SJCRH30 (cell line): ENCODE measurements around the gene CGB7. TPM values are rescaled to one million over a fixed set of nuclear protein-coding genes. Genes with fewer than 3 reads are reported as not detected.
"Not testable (repeated sequence)": the region's sequence is repeated elsewhere in the genome, so short reads cannot be mapped to it uniquely, and the experiment has no call there.

ENCODE experiments used
- DNase-seq, 2 experiments: peaks; one replicate each; pipeline ENCODE4 v3.0.0-alpha.2; 2015 to 2020
- H3K27ac ChIP-seq: fragments of 250-450 bp; sonication (Bioruptor Pico); 2 replicates; pipeline ENCODE4 v1.5.1; 2020; ENCODE audit warnings: mild to moderate bottlenecking, moderate library complexity
- H3K27me3 ChIP-seq: fragments of 250-450 bp; sonication (Bioruptor Pico); 2 replicates; pipeline ENCODE4 v1.5.1; 2020; ENCODE audit warnings: mild to moderate bottlenecking, moderate library complexity
- H3K36me3 ChIP-seq: fragments of 250-450 bp; sonication (Bioruptor Pico); 2 replicates; pipeline ENCODE4 v1.5.1; 2020; ENCODE audit warnings: mild to moderate bottlenecking, moderate library complexity
- H3K4me1 ChIP-seq: fragments of 250-450 bp; sonication (Bioruptor Pico); 2 replicates; pipeline ENCODE4 v1.5.1; 2020; ENCODE audit warnings: mild to moderate bottlenecking, moderate library complexity
- H3K4me3 ChIP-seq: fragments of 250-450 bp; sonication (Bioruptor Pico); 2 replicates; pipeline ENCODE4 v1.5.1; 2020; ENCODE audit warnings: mild to moderate bottlenecking, moderate library complexity
- H3K9me3 ChIP-seq: fragments of 250-450 bp; sonication (Bioruptor Pico); replicated peaks from 2 replicates; pipeline ENCODE4 v1.5.1; 2020; ENCODE audit warnings: mild to moderate bottlenecking, moderate library complexity
- total RNA-seq: library from RNA; depleted of rRNA; stranded (reverse); fragments of >200 nt; shearing (Covaris generic); gene quantifications from 2 replicates; pipeline ENCODE4 v1.2.3, GENCODE V29; 2014

The CGB7 gene
- total RNA-seq, 1 experiment from 2014 or later, result not detected

DNA sequence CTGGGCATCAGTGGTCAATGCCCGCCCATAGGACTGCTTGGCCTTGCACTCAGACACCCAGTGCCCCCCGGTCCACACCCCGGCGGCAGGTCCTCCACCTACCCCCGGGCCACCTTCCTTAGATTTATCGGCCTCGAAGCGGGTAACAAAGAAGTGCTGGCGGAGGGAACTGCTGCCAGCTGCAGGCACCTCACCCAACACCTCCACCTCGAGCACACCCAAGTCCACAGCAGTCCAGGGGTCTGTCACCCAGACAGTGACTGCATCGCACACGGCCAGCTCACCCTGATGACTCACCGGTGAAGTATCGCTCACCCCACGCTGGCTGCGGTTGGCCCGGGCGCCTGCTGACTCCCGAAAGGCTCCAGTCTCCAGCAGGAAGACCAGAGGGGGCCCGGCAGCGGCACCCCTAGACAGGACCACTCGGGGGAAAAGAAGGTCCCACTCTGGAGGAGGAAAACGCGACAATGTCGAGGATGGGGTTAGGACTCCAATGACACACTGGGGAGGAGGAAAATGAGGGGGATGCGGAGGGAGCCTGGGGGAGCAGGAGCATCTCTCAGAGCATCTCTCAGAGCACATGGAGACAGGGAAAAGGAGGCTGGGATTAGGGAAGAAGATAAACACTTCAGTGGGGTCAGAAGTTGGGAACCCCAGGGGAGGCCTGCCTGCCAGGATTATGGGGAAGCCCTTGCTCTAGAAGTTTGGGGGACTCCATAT is 18.8 kb downstream of the CGB7 start:
- not testable (repeated sequence) for H3K9me3 ChIP-seq, H3K4me1 ChIP-seq, H3K36me3 ChIP-seq, H3K27ac ChIP-seq, H3K4me3 ChIP-seq, H3K27me3 ChIP-seq
- DNase-seq, result peak; percentile 51 to 61

DNA sequence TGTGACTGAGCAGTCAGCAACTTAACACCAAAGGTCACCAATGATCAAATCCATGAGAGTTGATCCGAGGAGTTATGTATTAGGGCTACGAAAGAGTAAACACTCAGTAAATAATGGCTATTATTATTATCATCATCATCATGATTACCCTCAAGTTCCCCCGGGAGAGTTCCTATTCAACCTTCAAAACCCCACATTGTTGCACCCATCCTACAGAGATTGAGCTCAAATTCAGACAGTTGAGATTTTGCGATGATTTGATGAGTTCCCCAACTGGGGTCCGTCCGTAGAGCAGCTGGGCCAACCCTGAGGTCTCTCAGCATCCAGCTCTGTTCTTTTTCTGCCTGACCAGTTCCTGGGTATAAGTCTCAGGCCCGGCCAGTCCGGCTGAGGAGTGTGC is 19.4 kb downstream of the CGB7 start:
- H3K36me3 ChIP-seq, H3K27ac ChIP-seq, H3K9me3 ChIP-seq, DNase-seq, H3K27me3 ChIP-seq, H3K4me3 ChIP-seq, H3K4me1 ChIP-seq: not testable (repeated sequence)

- not testable (repeated sequence) for H3K27me3 ChIP-seq, H3K27ac ChIP-seq, H3K36me3 ChIP-seq, H3K4me3 ChIP-seq, H3K9me3 ChIP-seq, H3K4me1 ChIP-seq
- peak; percentile 40 to 43 for DNase-seq
Observed at GRCh38 chr19:49036815-49037214, 20.7 kb downstream of the CGB7 start, which contains the start of gene CGB1. Gene CGB1, minus strand, starts transcription at chr19:49036895. Its CDS starts 184 bp downstream, at chr19:49036711.

DNA sequence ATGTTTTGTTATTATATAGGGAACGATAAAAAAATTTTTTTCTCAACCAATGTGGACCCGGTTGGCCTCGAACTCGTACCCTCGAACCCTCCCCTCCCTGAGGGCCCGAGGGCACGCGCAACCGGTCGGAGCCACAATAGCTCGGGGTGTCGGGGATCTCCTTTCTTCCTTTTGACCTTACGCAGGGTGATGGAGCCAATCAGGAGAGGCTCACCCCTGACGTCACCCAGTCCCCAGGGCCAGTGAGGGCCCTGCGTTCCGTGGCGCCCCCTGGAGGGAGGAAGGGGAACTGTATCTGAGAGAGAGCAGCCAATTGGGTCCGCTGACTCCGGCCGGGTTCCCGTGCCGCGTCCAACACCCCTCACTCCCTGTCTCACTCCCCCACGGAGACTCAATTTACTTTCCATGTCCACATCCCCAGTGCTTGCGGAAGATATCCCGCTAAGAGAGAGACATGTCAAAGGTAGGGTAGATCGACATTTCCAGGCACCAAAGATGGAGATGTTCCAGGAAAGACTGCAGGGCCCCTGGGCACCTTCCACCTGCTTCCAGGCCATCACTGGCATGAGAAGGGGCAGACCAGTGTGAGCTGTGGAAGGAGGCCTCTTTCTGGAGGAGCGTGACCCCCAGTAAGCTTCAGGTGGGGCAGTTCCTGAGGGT is 25.8 kb downstream of the CGB7 start, which contains the start of gene CGB2:
Gene CGB2, plus strand, starts transcription at position 249 of the 660 bp plus-strand sequence. Its CDS starts 206 bp downstream, at position 455.
- not testable (repeated sequence) for H3K4me1 ChIP-seq, H3K36me3 ChIP-seq, H3K27me3 ChIP-seq, H3K4me3 ChIP-seq, H3K9me3 ChIP-seq, H3K27ac ChIP-seq
- peak in 1 of 2 experiments; percentile 41 for DNase-seq

- not testable (repeated sequence) for H3K4me1 ChIP-seq, H3K27me3 ChIP-seq, DNase-seq, H3K27ac ChIP-seq, H3K36me3 ChIP-seq, H3K4me3 ChIP-seq, H3K9me3 ChIP-seq
Observed at GRCh38 chr19:49030323-49030722, 27.2 kb downstream of the CGB7 start.

DNA sequence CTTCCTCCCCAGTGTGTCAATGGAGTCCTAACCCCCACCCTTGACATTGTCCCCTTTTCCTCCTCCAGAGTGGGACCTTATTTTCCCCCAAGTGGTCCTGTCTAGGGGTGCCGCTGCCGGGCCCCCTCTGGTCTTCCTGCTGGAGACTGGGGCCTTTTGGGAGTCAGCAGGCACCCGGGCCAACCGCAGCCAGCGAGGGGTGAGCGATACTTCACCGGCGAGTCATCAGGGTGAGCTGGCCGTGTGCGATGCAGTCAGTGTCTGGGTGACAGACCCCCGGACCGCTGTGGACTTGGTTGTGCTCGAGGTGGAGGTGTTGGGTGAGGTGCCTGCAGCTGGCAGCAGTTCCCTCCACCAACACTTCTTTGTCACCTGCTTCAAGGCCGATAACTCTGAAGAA is 27.8 kb downstream of the CGB7 start:
- H3K27me3 ChIP-seq, H3K36me3 ChIP-seq, H3K4me1 ChIP-seq, H3K4me3 ChIP-seq, H3K27ac ChIP-seq, H3K9me3 ChIP-seq, DNase-seq: not testable (repeated sequence)

DNA sequence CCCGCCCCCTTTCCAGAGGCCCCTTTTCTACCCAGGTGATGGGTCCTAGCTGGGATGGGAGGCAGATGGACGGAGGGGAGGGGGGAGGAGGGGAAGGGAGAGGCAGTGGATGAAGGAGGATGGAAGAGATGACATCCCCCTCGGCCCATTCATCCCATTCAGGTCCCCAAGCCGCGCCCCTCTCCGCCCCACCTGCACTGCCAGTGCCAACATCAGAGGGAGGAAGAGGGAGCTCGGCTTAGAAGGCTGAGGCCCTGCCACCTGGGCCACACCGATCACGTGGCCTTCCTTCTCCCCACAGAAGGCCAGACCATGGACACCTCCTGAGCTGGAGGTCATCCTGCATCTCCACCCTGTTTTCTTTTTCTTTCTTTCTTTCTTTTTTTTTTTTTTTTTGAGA is 28.9 kb downstream of the CGB7 start:
- H3K4me1 ChIP-seq, H3K27ac ChIP-seq, H3K9me3 ChIP-seq, H3K36me3 ChIP-seq, H3K4me3 ChIP-seq, DNase-seq, H3K27me3 ChIP-seq: not testable (repeated sequence)

DNA sequence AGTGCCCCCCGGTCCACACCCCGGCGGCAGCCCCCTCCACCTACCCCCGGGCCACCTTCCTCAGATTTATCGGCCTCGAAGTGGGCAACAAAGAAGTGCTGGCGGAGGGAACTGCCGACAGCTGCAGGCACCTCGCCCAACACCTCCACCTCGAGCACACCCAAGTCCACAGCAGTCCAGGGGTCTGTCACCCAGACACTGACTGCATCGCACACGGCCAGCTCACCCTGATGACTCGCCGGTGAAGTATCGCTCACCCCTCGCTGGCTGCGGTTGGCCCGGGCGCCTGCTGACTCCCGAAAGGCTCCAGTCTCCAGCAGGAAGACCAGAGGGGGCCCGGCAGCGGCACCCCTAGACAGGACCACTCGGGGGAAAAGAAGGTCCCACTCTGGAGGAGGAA is 31.9 kb downstream of the CGB7 start:
- not testable (repeated sequence) for H3K27ac ChIP-seq, H3K4me3 ChIP-seq, DNase-seq, H3K36me3 ChIP-seq, H3K9me3 ChIP-seq, H3K27me3 ChIP-seq, H3K4me1 ChIP-seq

DNA sequence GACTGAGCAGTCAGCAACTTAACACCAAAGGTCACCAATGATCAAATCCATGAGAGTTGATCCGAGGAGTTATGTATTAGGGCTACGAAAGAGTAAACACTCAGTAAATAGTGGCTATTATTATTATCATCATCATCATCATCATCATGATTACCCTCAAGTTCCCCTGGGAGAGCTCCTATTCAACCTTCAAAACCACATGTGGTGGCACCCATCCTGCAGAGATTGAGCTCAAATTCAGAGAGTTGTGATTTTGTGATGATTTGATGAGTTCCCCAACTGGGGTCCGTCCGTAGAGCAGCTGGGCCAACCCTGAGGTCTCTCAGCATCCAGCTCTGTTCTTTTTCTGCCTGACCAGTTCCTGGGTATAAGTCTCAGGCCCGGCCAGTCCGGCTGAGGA is 32.5 kb downstream of the CGB7 start:
- H3K27me3 ChIP-seq, H3K4me3 ChIP-seq, H3K27ac ChIP-seq, H3K9me3 ChIP-seq, H3K4me1 ChIP-seq, H3K36me3 ChIP-seq, DNase-seq: not testable (repeated sequence)

DNA sequence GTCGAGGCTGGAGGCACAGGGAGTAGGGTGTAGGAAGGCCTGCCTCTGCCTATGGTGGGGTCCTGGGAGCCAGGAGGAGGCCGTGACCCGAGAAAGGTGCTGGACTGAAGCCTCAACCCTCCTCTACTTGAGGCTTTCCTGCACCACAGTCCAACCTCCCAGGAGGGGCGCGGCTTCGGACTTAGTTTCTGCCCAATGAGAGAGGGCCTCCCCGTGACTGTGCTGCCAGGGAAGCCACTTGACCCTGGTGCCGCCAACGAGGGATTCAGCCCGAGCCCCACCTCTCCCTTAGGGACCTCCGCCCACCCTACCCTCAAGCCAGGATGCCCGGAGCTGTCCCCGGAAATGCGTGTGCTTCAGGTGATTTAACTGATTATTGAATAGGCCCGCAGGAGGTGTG is 33.3 kb downstream of the CGB7 start, which contains the start of gene CGB3:
Gene CGB3, minus strand, starts transcription at position 101 of the 400 bp plus-strand sequence. CDS start 362 bp downstream, outside the sequence.
- not testable (repeated sequence) for DNase-seq, H3K27ac ChIP-seq, H3K9me3 ChIP-seq, H3K36me3 ChIP-seq, H3K27me3 ChIP-seq, H3K4me1 ChIP-seq, H3K4me3 ChIP-seq

- H3K27ac ChIP-seq, result no peak overlapping the region
- no peak for DNase-seq
- no peak overlapping the region for H3K4me3 ChIP-seq
- H3K36me3 ChIP-seq, result no peaks in the 10 kb centered on the region
- H3K27me3 ChIP-seq, result no peaks in the 10 kb centered on the region
- H3K9me3 ChIP-seq, result no peaks in the 10 kb centered on the region
- no peaks in the 10 kb centered on the region for H3K4me1 ChIP-seq
Observed at GRCh38 chr19:49022116-49022515, 35.4 kb downstream of the CGB7 start.

DNA sequence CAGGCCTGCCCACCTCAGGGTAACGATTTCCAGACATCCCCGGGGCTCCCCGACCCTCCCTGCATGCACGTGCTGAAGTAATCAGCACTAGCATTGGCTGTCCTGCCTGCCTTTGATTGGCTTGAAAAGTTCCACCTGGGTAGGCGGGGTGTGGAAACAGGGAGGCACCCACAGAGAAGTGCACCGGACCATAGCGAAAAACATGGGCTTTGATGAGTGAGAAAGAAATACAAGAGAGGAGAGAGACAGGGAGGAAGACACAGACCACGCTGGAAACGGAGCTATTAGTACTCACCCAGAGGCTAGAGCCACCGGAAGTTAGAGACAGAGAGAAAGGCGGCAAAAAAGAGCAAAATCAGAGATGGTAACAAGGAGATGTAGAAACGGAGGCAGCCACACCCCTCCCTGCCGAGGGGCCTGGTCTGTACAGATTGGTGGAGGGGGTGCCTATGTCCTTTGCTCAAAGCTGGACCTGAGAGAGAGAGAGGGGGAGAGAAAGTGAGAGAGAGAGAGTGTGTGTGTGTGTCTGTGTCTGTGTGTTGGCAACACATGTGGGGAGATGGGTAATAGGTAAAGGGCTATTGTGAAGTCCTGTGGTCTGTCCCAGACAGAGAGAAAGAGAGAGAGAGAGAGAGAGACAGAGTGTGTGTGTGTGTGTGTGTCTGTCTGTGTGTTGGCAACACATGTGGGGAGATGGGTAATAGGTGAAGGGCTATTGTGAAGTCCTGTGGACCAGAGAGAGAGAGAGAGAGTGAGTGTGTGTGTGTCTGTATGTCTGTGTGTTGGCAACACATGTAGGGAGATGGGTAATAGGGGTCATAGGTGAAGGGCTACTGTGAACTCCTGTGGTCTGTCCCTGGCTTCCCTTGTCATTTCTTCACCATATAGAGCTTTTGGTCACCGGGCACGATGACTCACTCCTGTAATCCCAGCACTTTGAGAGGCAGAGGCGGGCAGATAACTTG is 36.3 kb downstream of the CGB7 start:
- H3K9me3 ChIP-seq, result no peaks in the 10 kb centered on the region
- H3K27me3 ChIP-seq, result no peaks in the 10 kb centered on the region
- H3K27ac ChIP-seq, result no peak overlapping the region
- no peaks in the 10 kb centered on the region for H3K4me1 ChIP-seq
- DNase-seq, result no peak
- no peak overlapping the region for H3K4me3 ChIP-seq
- H3K36me3 ChIP-seq, result no peaks in the 10 kb centered on the region

DNA sequence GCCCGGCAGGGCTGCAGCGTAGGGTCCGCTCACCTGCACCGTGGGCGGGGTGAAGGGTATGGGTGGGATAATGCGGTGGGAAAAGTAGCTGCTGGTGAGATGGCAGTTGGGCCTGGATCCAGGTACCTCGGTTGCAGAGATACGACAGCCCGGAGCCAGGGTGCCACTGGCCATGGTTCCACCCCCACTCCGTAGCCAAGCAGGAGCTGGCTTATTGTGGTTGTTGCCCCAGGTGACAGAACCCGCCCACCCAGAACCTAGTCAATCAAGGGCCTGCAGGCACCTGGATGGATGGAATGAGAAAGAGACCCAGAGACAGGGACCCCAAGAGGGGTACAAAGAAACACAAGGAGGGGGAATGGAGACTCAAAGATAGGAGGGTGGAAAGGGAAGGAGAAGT is 37.2 kb downstream of the CGB7 start:
- DNase-seq, result no peak
- H3K27me3 ChIP-seq, result no peaks in the 10 kb centered on the region
- no peaks in the 10 kb centered on the region for H3K4me1 ChIP-seq
- H3K36me3 ChIP-seq, result no peaks in the 10 kb centered on the region; the same call in 1 of the 2 replicates
- no peak overlapping the region for H3K4me3 ChIP-seq
- H3K9me3 ChIP-seq, result no peaks in the 10 kb centered on the region
- H3K27ac ChIP-seq, result no peak overlapping the region

- peaks cover 4% of the 10 kb centered on the region for H3K36me3 ChIP-seq
- H3K27ac ChIP-seq, result no peak overlapping the region
- H3K9me3 ChIP-seq, result no peaks in the 10 kb centered on the region
- DNase-seq, result peak; percentile 43 to 60
- no peaks in the 10 kb centered on the region for H3K4me1 ChIP-seq
- H3K4me3 ChIP-seq, result peak overlapping the region; percentile 45
- no peaks in the 10 kb centered on the region for H3K27me3 ChIP-seq
Observed at GRCh38 chr19:49019242-49019932, 38.2 kb downstream of the CGB7 start.
